ENCODE measurements around the gene CHRNB2.

CHRNB2 gene

GRCh38 chr1:154553056-154554030 lies 14.2 kb upstream of the CHRNB2 start:
- no peak for DNase-seq

- no peak for DNase-seq
Observed at GRCh38 chr1:154556422-154556821, 11.2 kb upstream of the CHRNB2 start.

GRCh38 chr1:154557248-154557938 lies 10.2 kb upstream of the CHRNB2 start:
- DNase-seq: no peak

- DNase-seq: peak; percentile 37
Observed at GRCh38 chr1:154557939-154558719, 9.4 kb upstream of the CHRNB2 start, which contains the start of gene UBE2Q1. UBE2Q1 (minus strand) TSS chr1:154558662; CDS start chr1:154558553, 109 bp downstream.

GRCh38 chr1:154558720-154559465 lies 8.7 kb upstream of the CHRNB2 start:
- peak; percentile 100 for DNase-seq

- peak; percentile 91 for DNase-seq
Observed at GRCh38 chr1:154559466-154560044, 8.0 kb upstream of the CHRNB2 start.

- DNase-seq: no peak
Observed at GRCh38 chr1:154565876-154566275, 1.7 kb upstream of the CHRNB2 start.

- no peak for DNase-seq
Observed at GRCh38 chr1:154568157-154568815, 708 bp downstream of the CHRNB2 start.

- DNase-seq: no peak
Observed at GRCh38 chr1:154571244-154571963, 3.8 kb downstream of the CHRNB2 start.

GRCh38 chr1:154571964-154572288 lies 4.3 kb downstream of the CHRNB2 start:
- no peak for DNase-seq

GRCh38 chr1:154572468-154573167 lies 5.0 kb downstream of the CHRNB2 start:
- DNase-seq: no peak

GRCh38 chr1:154573168-154573510 lies 5.6 kb downstream of the CHRNB2 start:
- no peak for DNase-seq

- no peak for DNase-seq
Observed at GRCh38 chr1:154574716-154575115, 7.1 kb downstream of the CHRNB2 start.

GRCh38 chr1:154575147-154575927 lies 7.8 kb downstream of the CHRNB2 start:
- no peak for DNase-seq

- DNase-seq: no peak
Observed at GRCh38 chr1:154575951-154576566, 8.5 kb downstream of the CHRNB2 start.

GRCh38 chr1:154577346-154578057 lies 9.9 kb downstream of the CHRNB2 start:
- DNase-seq: no peak

GRCh38 chr1:154578058-154578418 lies 10.5 kb downstream of the CHRNB2 start:
- DNase-seq: no peak

GRCh38 chr1:154579374-154579773 lies 11.8 kb downstream of the CHRNB2 start:
- no peak for DNase-seq
